Measurements from ENCODE around the gene HCRTR1.

DNA sequence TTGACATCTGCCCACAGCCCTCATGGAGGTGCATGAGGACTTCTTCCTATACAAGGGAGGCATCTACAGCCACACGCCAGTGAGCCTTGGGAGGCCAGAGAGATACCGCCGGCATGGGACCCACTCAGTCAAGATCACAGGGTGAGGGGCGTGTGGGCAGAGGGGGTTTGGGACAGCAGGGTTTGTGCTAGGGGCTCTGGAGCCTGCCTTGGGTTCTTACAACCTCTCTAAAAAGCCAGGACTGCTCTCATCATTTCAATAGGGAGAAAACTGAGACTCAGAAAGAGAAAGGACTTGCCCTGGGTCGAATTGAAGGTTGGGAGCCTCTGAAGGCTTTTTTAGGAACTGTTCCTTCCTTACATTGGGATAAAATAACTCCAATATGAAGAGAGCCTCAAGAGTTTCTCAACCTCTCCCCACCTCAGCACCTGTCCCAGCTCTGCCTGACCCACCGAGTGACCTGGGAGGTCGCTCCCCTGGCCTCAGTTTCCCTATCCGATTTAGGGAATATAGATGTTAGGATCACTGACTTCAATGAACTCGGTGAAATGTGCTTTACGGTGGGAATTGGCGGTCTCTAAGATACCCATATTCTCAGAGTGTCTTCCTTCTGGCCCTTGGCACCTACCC lies 31.6 kb upstream of the HCRTR1 start:
- TF ChIP-seq CTCF (IDR thresholded peaks at IDR 0.05 in 4 of 5, conservative IDR thresholded peaks at IDR 0.05 in 1 of 5) (no peak), POLR2A (IDR thresholded peaks at IDR 0.05) (no peak)
